GM18519 (cell line): Measurements from ENCODE around the gene C13orf46.
"Not testable (repeated sequence)": the region's sequence is repeated elsewhere in the genome, so short reads cannot be mapped to it uniquely, and the experiment has no call there.

Source experiments
- ATAC-seq: cut with Tn5 transposase; IDR thresholded peaks from one replicate; pipeline ENCODE4 v1.9.1; 2021; ENCODE audit warnings: mild to moderate bottlenecking, moderate library complexity; ENCODE audit not compliant: unreplicated experiment, low FRiP score

C13orf46 gene

DNA sequence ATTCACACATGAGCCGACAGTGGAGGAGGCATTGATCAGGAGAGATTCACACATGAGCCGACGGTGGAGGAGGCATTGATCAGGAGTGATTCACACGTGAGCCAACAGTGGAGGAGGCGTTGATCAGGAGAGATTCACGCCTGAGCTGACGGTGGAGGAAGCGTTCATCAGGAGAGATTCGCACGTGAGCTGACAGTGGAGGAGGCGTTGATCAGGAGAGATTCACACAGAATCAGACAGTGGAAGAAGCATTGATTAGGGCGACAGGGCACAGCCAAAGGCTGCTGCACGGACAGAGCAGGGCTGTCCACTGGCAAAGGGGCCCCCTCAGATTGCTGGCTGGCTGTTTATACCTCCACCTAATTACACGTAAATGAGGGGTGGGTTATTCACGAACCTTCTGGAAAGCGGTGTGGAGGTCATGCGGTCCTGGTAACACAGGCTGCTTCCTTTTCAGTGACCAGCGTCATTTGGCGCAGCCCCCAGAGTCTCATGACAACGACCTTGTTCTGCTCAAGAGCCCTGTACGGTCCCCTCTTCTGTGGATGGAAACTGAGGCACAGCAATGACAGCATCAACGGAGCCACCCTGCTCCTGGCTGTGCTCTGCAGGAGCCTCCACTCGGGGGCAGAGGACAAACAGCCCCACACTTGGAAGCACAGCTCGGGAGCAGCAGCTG, 59.4 kb downstream of the C13orf46 start:
- no peak for ATAC-seq

DNA sequence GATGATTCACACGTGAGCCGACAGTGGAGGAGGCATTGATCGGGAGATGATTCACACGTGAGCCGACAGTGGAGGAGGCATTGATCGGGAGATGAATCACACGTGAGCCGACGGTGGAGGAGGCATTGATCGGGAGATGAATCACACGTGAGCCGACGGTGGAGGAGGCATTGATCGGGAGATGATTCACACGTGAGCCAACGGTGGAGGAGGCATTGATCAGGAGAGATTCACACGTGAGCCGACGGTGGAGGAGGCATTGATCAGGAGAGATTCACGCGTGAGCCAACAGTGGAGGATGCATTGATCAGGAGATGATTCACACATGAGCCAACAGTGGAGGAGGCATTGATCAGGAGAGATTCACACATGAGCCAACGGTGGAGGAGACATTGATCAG, 60.0 kb downstream of the C13orf46 start:
- ATAC-seq = not testable (repeated sequence)

DNA sequence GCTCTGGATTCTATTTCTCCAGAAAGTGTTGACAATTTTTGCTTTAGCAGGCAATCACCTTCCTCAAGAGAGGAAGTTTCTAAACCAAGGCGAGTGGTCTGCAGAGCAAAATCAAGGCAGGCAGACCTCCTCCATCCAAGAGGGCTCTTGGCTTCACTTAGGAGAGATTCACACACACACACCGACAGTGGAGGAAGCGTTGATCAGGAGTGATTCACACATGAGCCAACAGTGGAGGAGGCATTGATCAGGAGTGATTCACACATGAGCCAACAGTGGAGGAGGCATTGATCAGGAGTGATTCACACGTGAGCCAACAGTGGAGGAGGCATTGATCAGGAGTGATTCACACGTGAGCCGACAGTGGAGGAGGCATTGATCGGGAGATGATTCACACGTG, 60.5 kb downstream of the C13orf46 start:
- ATAC-seq = not testable (repeated sequence)

DNA sequence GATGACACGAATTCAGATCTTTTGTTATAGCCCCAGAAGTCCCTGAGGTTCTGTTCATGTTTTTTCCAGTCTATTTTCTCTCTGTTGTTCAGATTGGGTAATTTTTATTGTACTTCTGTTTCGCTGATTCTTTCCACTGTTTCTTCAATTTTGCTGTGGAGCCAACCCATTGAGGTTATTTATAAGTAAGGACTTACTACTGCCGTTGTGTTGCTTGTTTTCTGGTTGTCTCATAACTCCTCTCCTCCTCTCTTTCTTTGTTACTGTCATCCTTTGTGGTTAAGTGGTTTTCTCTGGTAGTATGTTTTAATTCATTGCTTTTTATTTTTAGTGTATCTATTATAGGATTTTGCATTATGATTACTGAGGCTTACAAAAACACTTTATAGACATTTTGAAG, 61.3 kb downstream of the C13orf46 start:
- no peak for ATAC-seq

DNA sequence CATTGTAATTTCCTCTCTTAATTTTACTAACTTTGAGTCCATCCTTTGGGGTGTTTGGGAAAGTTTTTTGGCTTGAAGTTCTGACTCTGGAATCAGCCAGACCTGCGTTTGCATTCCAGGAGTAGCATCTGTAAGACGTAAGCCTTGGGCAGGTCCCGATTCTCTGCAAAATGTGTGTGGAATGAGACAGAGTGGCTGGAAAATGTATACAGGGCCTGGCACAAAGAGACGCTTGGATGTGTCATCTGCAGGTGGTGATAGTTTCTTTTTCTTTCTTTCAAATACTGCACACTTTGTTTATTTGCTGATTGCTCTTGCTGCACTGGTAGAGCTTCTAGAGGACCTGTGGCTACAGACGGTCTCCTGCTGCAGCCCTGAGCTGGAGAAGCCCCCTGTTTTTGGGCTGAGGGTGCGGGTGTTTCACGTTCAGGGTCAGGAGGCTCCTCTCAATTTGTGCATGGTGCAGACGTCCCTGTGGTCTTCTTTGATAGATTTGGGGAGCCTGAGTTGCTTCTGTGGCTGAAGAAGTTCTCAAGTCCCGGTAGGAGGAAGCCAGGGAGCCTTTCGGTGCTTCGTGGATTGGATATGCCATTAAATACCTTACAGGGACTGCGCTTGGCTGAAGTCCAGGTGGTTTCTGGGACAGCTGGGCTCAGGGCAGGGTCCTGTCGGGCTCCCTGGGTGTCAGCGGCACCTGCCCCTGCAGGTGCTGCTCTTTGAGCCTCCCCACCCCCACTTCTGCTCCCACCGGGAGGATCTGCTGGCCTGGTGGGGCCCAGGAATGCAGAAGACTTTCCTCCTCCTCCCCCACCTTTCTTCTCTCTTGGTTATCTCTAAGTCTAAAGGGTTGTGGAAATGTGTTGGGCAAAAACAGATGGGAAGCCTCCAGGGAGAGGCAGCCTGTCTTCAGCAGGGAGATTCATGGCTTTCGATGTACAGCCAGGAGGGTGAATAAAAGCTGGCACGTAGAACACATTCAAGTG, 66.0 kb downstream of the C13orf46 start:
- ATAC-seq = no peak

DNA sequence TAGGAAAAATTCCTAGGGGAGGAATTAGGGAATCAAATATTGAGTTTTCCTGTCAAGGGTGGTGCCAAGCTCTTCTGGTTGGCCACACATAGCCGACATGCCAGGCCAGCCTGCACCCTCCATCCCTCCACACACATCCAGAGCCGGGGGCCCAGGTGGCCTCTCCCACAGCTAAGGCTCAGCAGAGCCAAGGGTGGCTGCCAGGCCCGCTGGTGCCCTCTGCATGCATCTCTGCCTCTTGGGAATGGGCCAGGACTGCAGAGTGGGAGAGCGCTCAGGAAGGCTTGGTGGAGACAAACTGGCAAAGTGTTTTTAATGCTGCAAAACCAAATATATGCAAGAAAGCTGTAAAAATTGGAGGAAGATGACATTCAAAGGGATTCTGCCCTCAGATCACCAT, 67.3 kb downstream of the C13orf46 start:
- ATAC-seq = no peak

DNA sequence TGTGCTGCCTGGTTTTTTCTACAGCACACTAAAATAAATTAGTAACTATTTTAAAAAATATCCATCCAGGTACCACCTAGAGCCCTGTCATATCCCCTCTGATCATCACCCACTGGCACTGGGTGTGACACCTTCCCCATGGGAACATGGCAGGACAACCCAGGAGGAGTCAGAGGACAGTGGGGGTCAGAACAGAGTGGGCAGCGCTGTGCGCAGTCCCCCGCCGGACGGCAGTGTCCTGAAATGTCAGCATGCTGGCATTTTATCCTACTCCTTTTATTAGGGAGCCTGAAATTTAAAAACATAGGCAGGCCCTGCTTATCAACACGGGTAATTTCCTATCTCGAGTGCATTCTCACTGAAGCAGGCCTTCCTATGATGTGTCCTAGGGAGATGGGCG, 67.9 kb downstream of the C13orf46 start:
- no peak for ATAC-seq

DNA sequence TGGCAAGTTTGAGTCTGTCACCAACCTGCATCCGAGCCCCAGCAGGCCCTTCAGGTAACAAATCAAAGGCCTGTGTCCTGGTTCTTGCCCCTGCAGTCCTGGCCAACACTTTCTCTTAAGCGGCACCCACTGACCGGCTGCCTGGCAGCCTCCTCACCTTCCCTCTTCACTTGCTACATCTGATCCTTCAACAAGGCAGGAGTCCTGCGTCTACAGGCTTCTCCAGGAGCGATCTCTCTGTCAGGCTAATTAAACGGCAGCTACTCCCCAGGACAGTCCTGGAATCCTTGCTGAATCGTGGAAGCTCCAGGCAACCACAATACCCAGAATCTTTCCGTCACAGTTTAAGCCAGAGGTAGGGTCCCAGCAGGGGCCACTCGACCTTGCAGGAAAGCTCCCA, 68.9 kb downstream of the C13orf46 start:
- no peak for ATAC-seq

DNA sequence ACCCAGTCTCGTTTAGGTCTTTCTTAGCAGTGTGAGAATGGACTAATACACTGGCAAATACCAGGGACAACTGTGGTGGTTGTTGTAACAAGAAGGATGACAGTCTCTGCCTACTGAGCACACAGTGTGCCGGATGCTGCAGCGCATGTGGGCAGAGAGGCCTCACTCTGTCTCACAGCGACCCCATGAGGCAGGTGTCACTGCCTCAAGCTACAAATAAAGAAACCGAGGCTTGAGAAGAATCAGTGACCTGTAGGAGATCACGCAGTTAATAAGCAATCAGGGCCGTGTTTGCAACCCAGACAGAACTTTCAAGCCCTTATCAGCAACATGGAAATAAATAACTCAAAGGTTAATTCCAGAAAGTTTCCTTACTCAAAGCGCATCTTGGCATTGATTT, 69.5 kb downstream of the C13orf46 start:
- ATAC-seq = no peak

DNA sequence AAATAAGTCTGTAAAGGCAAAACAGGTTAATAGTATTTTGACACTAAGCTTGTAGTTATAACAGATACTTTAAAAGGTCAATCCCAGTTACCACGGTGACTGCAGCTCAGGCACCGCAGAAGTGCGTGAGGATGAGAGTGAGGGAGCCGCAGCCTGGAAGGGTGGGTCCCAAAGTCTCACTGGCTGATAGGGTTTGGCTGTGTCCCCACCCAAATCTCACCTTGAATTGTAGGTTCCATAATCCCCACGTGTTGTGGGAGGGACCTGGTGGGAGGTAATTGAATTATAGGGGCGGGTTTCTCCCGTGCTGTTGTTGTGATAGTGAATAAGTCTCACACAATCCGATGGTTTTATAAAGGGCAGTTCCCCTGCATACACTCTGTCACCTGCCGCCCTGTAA, 70.0 kb downstream of the C13orf46 start:
- ATAC-seq = no peak
